OCI-LY7 (cell line): Measurements from ENCODE around the gene GULP1. TPM values are rescaled to one million over a fixed set of nuclear protein-coding genes. Genes with fewer than 3 reads are reported as not detected.

Source experiments
- BruUV-seq: library from RNA; stranded (reverse); fragments of 400-500 nt; replicated peaks from 2 replicates; lab custom pipeline; 2021; lab: Mats Ljungman, UMichigan
- CTCF ChIA-PET: fragments of 300-600 bp; sonication (Branson Sonifier 250); formaldehyde crosslinking; loops from one replicate; lab custom pipeline; 2022; ENCODE audit warnings: antibody characterized with exemption; ENCODE audit not compliant: unreplicated experiment; lab: Charles Lee
- POLR2A ChIA-PET: fragments of 300-600 bp; sonication (Branson Sonifier 250); formaldehyde crosslinking; loops from one replicate; lab custom pipeline; 2022; ENCODE audit warnings: antibody characterized with exemption; lab: Charles Lee
- DNase-seq: peaks from one replicate; pipeline ENCODE4 v3.0.0-alpha.2; 2015; ENCODE audit warnings: low spot score
- H2AFZ ChIP-seq: fragments of 200-600 bp; sonication (generic), shearing (Covaris generic); 2 replicates; pipeline ENCODE4 v1.6.1; 2014; ENCODE audit warnings: mild to moderate bottlenecking, antibody characterized with exemption, low read length, moderate library complexity
- H3K27ac ChIP-seq: fragments of 200-600 bp; sonication (generic); 2 replicates; pipeline ENCODE4 v1.5.1; 2014; ENCODE audit warnings: mixed run types, low read depth, mild to moderate bottlenecking, moderate library complexity, low read length, inconsistent platforms; ENCODE audit not compliant: poor library complexity, severe bottlenecking
- H3K36me3 ChIP-seq: fragments of 200-600 bp; sonication (generic); 2 replicates; pipeline ENCODE4 v1.6.1; 2014; ENCODE audit warnings: mild to moderate bottlenecking, antibody characterized with exemption, low read length, moderate library complexity, mixed read lengths; ENCODE audit not compliant: insufficient read depth
- H3K4me1 ChIP-seq: fragments of 200-600 bp; sonication (generic); 2 replicates; pipeline ENCODE4 v1.5.1; 2014; ENCODE audit warnings: mild to moderate bottlenecking, low read length; ENCODE audit not compliant: insufficient read depth, poor library complexity, severe bottlenecking
- H3K4me2 ChIP-seq: fragments of 200-600 bp; sonication (generic); 2 replicates; pipeline ENCODE4 v1.6.1; 2014; ENCODE audit warnings: mild to moderate bottlenecking, low read length
- H3K4me3 ChIP-seq: fragments of 200-600 bp; sonication (generic); 2 replicates; pipeline ENCODE4 v1.5.1; 2014; ENCODE audit warnings: mild to moderate bottlenecking, low read depth, low read length; ENCODE audit not compliant: poor library complexity, severe bottlenecking
- H3K79me2 ChIP-seq: fragments of 200-600 bp; sonication (generic); 2 replicates; pipeline ENCODE4 v1.6.1; 2016; ENCODE audit warnings: low read depth, mild to moderate bottlenecking, low read length, moderate library complexity, mixed read lengths; ENCODE audit not compliant: insufficient read depth
- H3K9me2 ChIP-seq: fragments of 200-600 bp; sonication (generic); 2 replicates; pipeline ENCODE4 v1.6.1; 2016; ENCODE audit warnings: mild to moderate bottlenecking, low read length, mixed read lengths; ENCODE audit not compliant: insufficient read depth
- H3K9me3 ChIP-seq: fragments of 200-600 bp; sonication (generic); 2 replicates; pipeline ENCODE4 v1.6.1; 2014; ENCODE audit warnings: mild to moderate bottlenecking, mixed run types, low read length, mixed read lengths
- H4K20me1 ChIP-seq: fragments of 200-600 bp; sonication (generic); 2 replicates; pipeline ENCODE4 v1.6.1; 2014; ENCODE audit warnings: mild to moderate bottlenecking, antibody characterized with exemption, low read length, moderate library complexity, mixed read lengths; ENCODE audit not compliant: insufficient read depth
- EZH2phosphoT487 ChIP-seq: fragments of 200-600 bp; sonication (generic); IDR thresholded peaks from 2 replicates; pipeline ENCODE4 v1.6.1; 2018; ENCODE audit warnings: low read depth, borderline replicate concordance, mild to moderate bottlenecking, mixed run types, antibody characterized with exemption, low read length, moderate library complexity, mixed read lengths
- intact Hi-C: fragments of 100-400 bp; cut with micrococcal nuclease; formaldehyde crosslinking; loops from one replicate; pipeline ENCODE4 v1.10.0; 2022; ENCODE audit not compliant: unreplicated experiment
- total RNA-seq, 2 experiments: library from RNA; depleted of rRNA in 1 of 2; stranded (reverse); fragments of >200 nt in 1 of 2; shearing (Covaris generic) in 1 of 2; gene quantifications; 2 replicates each; pipeline ENCODE4 v1.2.3, GENCODE V29; 2014 to 2022
- TF ChIP-seq, protein P1 (sequence below): fragments of 200-600 bp; sonication (generic); conservative IDR thresholded peaks from 2 replicates; pipeline ENCODE4 v1.5.1; 2014; ENCODE audit warnings: mild to moderate bottlenecking, antibody characterized with exemption, low read length, moderate library complexity, mixed read lengths

The GULP1 gene
- total RNA-seq, 2 experiments from 2014 or later = not detected

DNA sequence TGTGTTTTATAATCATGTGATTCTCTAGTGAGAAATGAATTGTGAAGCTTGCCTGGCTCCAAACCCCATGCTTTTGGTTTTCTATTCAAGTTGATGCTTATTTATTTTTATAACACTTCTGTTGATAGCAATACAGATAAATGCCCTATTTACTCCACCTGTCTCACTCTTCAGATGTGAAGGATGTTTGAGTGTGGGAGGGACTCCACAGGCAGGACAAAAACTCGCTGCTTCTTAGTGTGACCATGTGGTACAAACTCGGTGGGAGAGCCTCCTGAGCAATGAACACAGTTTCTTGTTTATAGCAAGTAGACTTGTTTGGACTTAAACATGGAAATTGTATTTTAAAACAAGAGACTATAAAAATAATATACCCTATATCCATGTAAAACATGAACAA, 219.7 kb downstream of the GULP1 start:
- H3K9me3 ChIP-seq = no peaks in the 10 kb centered on the region
- H3K4me3 ChIP-seq = no peak overlapping the region
- H3K79me2 ChIP-seq = no peaks in the 10 kb centered on the region
- BruUV-seq = no TSS peak
- H2AFZ ChIP-seq = no peak overlapping the region
- no peak for DNase-seq
- H4K20me1 ChIP-seq = no peaks in the 10 kb centered on the region
- TF ChIP-seq, protein P1, sequence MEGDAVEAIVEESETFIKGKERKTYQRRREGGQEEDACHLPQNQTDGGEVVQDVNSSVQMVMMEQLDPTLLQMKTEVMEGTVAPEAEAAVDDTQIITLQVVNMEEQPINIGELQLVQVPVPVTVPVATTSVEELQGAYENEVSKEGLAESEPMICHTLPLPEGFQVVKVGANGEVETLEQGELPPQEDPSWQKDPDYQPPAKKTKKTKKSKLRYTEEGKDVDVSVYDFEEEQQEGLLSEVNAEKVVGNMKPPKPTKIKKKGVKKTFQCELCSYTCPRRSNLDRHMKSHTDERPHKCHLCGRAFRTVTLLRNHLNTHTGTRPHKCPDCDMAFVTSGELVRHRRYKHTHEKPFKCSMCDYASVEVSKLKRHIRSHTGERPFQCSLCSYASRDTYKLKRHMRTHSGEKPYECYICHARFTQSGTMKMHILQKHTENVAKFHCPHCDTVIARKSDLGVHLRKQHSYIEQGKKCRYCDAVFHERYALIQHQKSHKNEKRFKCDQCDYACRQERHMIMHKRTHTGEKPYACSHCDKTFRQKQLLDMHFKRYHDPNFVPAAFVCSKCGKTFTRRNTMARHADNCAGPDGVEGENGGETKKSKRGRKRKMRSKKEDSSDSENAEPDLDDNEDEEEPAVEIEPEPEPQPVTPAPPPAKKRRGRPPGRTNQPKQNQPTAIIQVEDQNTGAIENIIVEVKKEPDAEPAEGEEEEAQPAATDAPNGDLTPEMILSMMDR = no peak
- TF ChIP-seq EZH2phosphoT487 = no peak
- no peaks in the 10 kb centered on the region for H3K4me1 ChIP-seq
- H3K4me2 ChIP-seq = no peak overlapping the region
- intact Hi-C loops = no loop called here
- CTCF ChIA-PET = no interaction called here
- H3K9me2 ChIP-seq = no peaks in the 10 kb centered on the region
- H3K36me3 ChIP-seq = no peaks in the 10 kb centered on the region
- POLR2A ChIA-PET = no interaction called here
- no peak overlapping the region for H3K27ac ChIP-seq

- H3K4me3 ChIP-seq = no peak overlapping the region
- no peaks in the 10 kb centered on the region for H3K9me3 ChIP-seq
- TF ChIP-seq EZH2phosphoT487 = no peak
- TF ChIP-seq, protein P1 = peak; percentile 71
- intact Hi-C loops = no loop called here
- H3K79me2 ChIP-seq = no peaks in the 10 kb centered on the region
- H3K27ac ChIP-seq = no peak overlapping the region
- no TSS peak for BruUV-seq
- H3K4me2 ChIP-seq = no peak overlapping the region
- H3K4me1 ChIP-seq = no peaks in the 10 kb centered on the region
- H2AFZ ChIP-seq = no peak overlapping the region
- no peaks in the 10 kb centered on the region for H4K20me1 ChIP-seq
- CTCF ChIA-PET = no interaction called here
- DNase-seq = peak; percentile 23
- H3K9me2 ChIP-seq = no peaks in the 10 kb centered on the region
- H3K36me3 ChIP-seq = no peaks in the 10 kb centered on the region
- POLR2A ChIA-PET = interaction anchor here (0.5 kb wide), 2 partner anchors 193 to 984 kb away, joined by 3 read pairs; no protein-coding TSS in a partner anchor
Observed at GRCh38 chr2:188512456-188512855, 220.8 kb downstream of the GULP1 start.

DNA sequence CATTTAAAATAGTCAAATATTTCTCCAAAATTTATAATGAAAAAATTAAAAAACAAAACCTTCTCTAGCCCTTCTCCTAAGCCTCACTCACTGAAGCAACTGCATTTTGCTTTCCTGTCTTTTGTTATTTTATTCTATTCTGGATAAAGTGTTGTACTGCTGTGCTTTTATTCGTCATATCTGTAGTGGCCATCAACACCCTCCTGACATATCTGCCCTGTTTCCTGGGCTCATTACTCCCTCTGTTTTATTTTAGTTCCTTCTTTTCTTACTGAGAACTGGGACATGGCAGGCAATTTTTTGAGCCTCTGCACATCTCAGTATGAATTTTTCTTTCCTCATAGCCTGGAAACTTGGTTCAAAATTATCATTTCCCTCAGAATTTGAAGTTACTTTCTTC, 224.2 kb downstream of the GULP1 start:
- Histone ChIP-seq H3K36me3 (no peaks in the 10 kb centered on the region), H3K9me2 (no peaks in the 10 kb centered on the region), H3K4me1 (no peaks in the 10 kb centered on the region), H4K20me1 (no peaks in the 10 kb centered on the region), H2AFZ (no peak overlapping the region), H3K4me2 (no peak overlapping the region), H3K79me2 (no peaks in the 10 kb centered on the region), H3K27ac (no peak overlapping the region), H3K9me3 (no peaks in the 10 kb centered on the region), H3K4me3 (no peak overlapping the region)
- TF ChIP-seq, protein P1 = no peak
- no peak for TF ChIP-seq EZH2phosphoT487
- ChIA-PET CTCF (no interaction called here), POLR2A (no interaction called here)
- DNase-seq = no peak
- intact Hi-C loops = no loop called here
- no TSS peak for BruUV-seq
